ENCODE measurements around the gene HDHD5.

GRCh38 chr22:17097062-17097461, 62.0 kb downstream of the HDHD5 start:
- TF ChIP-seq TAF1 (IDR thresholded peaks at IDR 0.05; ENCODE audit: low read depth, low read length) (no peak), POLR2A (IDR thresholded peaks at IDR 0.05; ENCODE audit: low read depth, low read length) (no peak), POLR2AphosphoS5 (IDR thresholded peaks at IDR 0.05; ENCODE audit: low read depth, low read length) (no peak)
